Endodermal cell (in vitro differentiated cells): ENCODE measurements around the gene FERMT3. TPM values are rescaled to one million over a fixed set of nuclear protein-coding genes. Genes with fewer than 3 reads are reported as not detected.

Source experiments
- DNase-seq: peaks from one replicate; pipeline ENCODE4 v3.0.0-alpha.2; 2017
- H3K27ac ChIP-seq: 2 replicates; pipeline ENCODE4 v1.5.1; 2013; ENCODE audit warnings: mild to moderate bottlenecking, low read depth, low read length, moderate library complexity
- H3K27me3 ChIP-seq: 2 replicates; pipeline ENCODE4 v1.6.1; 2013; ENCODE audit warnings: mild to moderate bottlenecking, low read length, moderate library complexity; ENCODE audit not compliant: insufficient read depth, control insufficient read depth, poor library complexity, severe bottlenecking
- H3K36me3 ChIP-seq: 2 replicates; pipeline ENCODE4 v1.7.0; 2013; ENCODE audit warnings: mild to moderate bottlenecking, low read length, moderate library complexity; ENCODE audit not compliant: control insufficient read depth, insufficient read depth
- H3K4me1 ChIP-seq: one replicate; pipeline ENCODE4 v1.7.0; 2013; ENCODE audit warnings: low read length; ENCODE audit not compliant: control insufficient read depth, insufficient read depth
- H3K4me3 ChIP-seq: 2 replicates; pipeline ENCODE4 v1.5.1; 2013; ENCODE audit warnings: mild to moderate bottlenecking, low read length, moderate library complexity
- H3K9ac ChIP-seq: 2 replicates; pipeline ENCODE4 v1.6.1; 2013; ENCODE audit warnings: mild to moderate bottlenecking, low read length, moderate library complexity; ENCODE audit not compliant: poor library complexity, severe bottlenecking; ENCODE audit errors: extremely low read depth
- H3K9me3 ChIP-seq: 2 replicates; pipeline ENCODE4 v1.6.1; 2013; ENCODE audit warnings: mild to moderate bottlenecking, low read length, moderate library complexity; ENCODE audit not compliant: control insufficient read depth
- H3K27ac Mint-ChIP-seq: 2 replicates; pipeline ENCODE4 v1.8.0; 2020; ENCODE audit warnings: mixed read lengths
- H3K27me3 Mint-ChIP-seq: 2 replicates; pipeline ENCODE4 v1.8.0; 2021; ENCODE audit warnings: mild to moderate bottlenecking, mixed read lengths; ENCODE audit not compliant: insufficient read depth
- H3K36me3 Mint-ChIP-seq: 2 replicates; pipeline ENCODE4 v1.8.0; 2020; ENCODE audit warnings: low read depth, mixed read lengths
- H3K4me1 Mint-ChIP-seq: 2 replicates; pipeline ENCODE4 v1.8.0; 2020; ENCODE audit warnings: mixed read lengths
- H3K4me3 Mint-ChIP-seq: 2 replicates; pipeline ENCODE4 v1.8.0; 2020; ENCODE audit warnings: mild to moderate bottlenecking, moderate library complexity, mixed read lengths
- H3K9me3 Mint-ChIP-seq: 2 replicates; pipeline ENCODE4 v1.8.0; 2020; ENCODE audit warnings: mild to moderate bottlenecking, mixed read lengths
- CTCF ChIP-seq: fragments of 200-600 bp; sonication (generic); conservative IDR thresholded peaks from 2 replicates; pipeline ENCODE4 v1.5.0; 2021; ENCODE audit warnings: antibody characterized with exemption, mild to moderate bottlenecking
- WGBS, 2 experiments: methylation state at CpG; one replicate each; pipeline versions ENCODE4 v1.1.5 to v1.1.7; 2013; ENCODE audit warnings: missing lambda C conversion rate in 2 of 2, mixed read lengths in 1 of 2; ENCODE audit not compliant: insufficient coverage in 1 of 2, insufficient read length in 1 of 2; 5-methylcytosine and 5-hydroxymethylcytosine counted together
- total RNA-seq, 2 donors: library from RNA; stranded (reverse); fragmentation: NEBNext Ultra II Directional in 1 of 2; extraction: Animal tissue kit (Norgen Biotek cat#: 25700) in 1 of 2; gene quantifications; 2 replicates in 1 of 2; 3 replicates in 1 of 2; pipeline ENCODE4 v1.2.1, GENCODE V29; 2021

Gene FERMT3
- total RNA-seq, 2 donors from 2014 or later = 4.2 to 5.3 TPM

GRCh38 chr11:64244107-64244506 is 37.6 kb downstream of the FERMT3 start:
- no peak for DNase-seq
- Histone ChIP-seq H3K9ac (no peak overlapping the region), H3K36me3 (peaks cover 20% of the 10 kb centered on the region), H3K4me3 (no peak overlapping the region), H3K27ac (no peak overlapping the region), H3K4me1 (peaks cover 11% of the 10 kb centered on the region), H3K9me3 (no peaks in the 10 kb centered on the region), H3K27me3 (no peaks in the 10 kb centered on the region)
- no peak for TF ChIP-seq CTCF
- Mint-ChIP-seq H3K4me3 (peak overlapping the region; percentile 76), H3K36me3 (peaks cover 18% of the 10 kb centered on the region), H3K27me3 (no peaks in the 10 kb centered on the region), H3K4me1 (peaks cover 22% of the 10 kb centered on the region), H3K9me3 (no peaks in the 10 kb centered on the region), H3K27ac (peak overlapping the region; percentile 48)
- WGBS, 2 experiments = 67 to 78% methylated on average over 2 to 5 of the region's 5 CpGs

GRCh38 chr11:64244966-64245365 is 38.4 kb downstream of the FERMT3 start:
- H3K4me3 Mint-ChIP-seq = peak overlapping the region; percentile 86
- no peaks in the 10 kb centered on the region for H3K27me3 Mint-ChIP-seq
- WGBS, 2 experiments = 83% methylated on average over 6 of the region's 6 CpGs; no CpG with 5 or more reads in 1 of the 2 experiments
- H3K4me1 ChIP-seq = peaks cover 15% of the 10 kb centered on the region
- no peak overlapping the region for H3K27ac ChIP-seq
- peaks cover 20% of the 10 kb centered on the region for H3K36me3 ChIP-seq
- H3K9ac ChIP-seq = peak overlapping the region; percentile 82
- peaks cover 16% of the 10 kb centered on the region for H3K36me3 Mint-ChIP-seq
- H3K9me3 Mint-ChIP-seq = no peaks in the 10 kb centered on the region
- TF ChIP-seq CTCF = no peak
- H3K27ac Mint-ChIP-seq = no peak overlapping the region
- no peak for DNase-seq
- H3K9me3 ChIP-seq = no peaks in the 10 kb centered on the region
- peak overlapping the region; percentile 96 for H3K4me3 ChIP-seq
- no peaks in the 10 kb centered on the region for H3K27me3 ChIP-seq
- peaks cover 29% of the 10 kb centered on the region for H3K4me1 Mint-ChIP-seq

DNA sequence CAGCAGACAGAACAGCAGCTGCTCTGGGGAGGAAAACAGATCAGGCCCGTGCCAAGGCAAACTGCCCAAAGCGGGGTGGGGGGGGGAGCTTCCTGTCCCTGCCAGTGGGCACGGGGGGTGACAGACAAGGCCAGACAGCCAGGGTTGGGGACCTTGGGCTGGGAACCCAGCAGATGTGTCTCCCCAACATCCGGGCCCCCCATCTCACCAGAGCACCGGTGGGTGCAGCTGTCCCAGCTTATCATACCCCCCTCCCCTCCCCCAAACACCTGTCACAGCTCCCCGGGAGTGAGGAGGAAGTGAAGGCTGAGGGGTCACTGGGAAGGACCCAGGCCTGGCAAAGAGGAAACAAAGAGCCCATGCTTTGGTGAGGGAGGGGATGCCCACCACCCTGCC is 38.9 kb downstream of the FERMT3 start:
- peaks cover 20% of the 10 kb centered on the region for H3K36me3 ChIP-seq
- H3K4me3 ChIP-seq = peak overlapping the region; percentile 96
- no peak overlapping the region for H3K27ac ChIP-seq
- H3K4me1 Mint-ChIP-seq = peaks cover 27% of the 10 kb centered on the region
- H3K36me3 Mint-ChIP-seq = peaks cover 16% of the 10 kb centered on the region
- H3K4me1 ChIP-seq = peaks cover 15% of the 10 kb centered on the region
- H3K9ac ChIP-seq = peak overlapping the region; percentile 82
- H3K9me3 ChIP-seq = no peaks in the 10 kb centered on the region
- no peaks in the 10 kb centered on the region for H3K9me3 Mint-ChIP-seq
- H3K4me3 Mint-ChIP-seq = peak overlapping the region; percentile 86
- no peaks in the 10 kb centered on the region for H3K27me3 Mint-ChIP-seq
- DNase-seq = no peak
- H3K27me3 ChIP-seq = no peaks in the 10 kb centered on the region
- TF ChIP-seq CTCF = no peak
- whole genome bisulfite sequencing, 2 experiments = 35% methylated on average over 6 of the region's 6 CpGs; no CpG with 5 or more reads in 1 of the 2 experiments
- peak overlapping the region; percentile 88 for H3K27ac Mint-ChIP-seq
